H9 (cell line): ENCODE results near the gene DHRS9. TPM values are rescaled to one million over a fixed set of nuclear protein-coding genes. Genes with fewer than 3 reads are reported as not detected.

Experiments
- DNase-seq: peaks from one replicate; pipeline ENCODE4 v3.0.0-alpha.2; 2017
- H2AFZ ChIP-seq: one replicate; pipeline ENCODE4 v1.6.1; 2013; ENCODE audit warnings: mild to moderate bottlenecking, low read length, control low read depth, moderate library complexity
- H2AK5ac ChIP-seq: 2 replicates; pipeline ENCODE4 v1.6.1; 2013; ENCODE audit warnings: low read length, control low read depth, mixed read lengths; ENCODE audit not compliant: insufficient read length
- H2BK120ac ChIP-seq: one replicate; pipeline ENCODE4 v1.6.1; 2013; ENCODE audit warnings: low read depth, mild to moderate bottlenecking, low read length, control low read depth, inconsistent platforms; ENCODE audit not compliant: poor library complexity, severe bottlenecking
- H2BK12ac ChIP-seq: 2 replicates; pipeline ENCODE4 v1.6.1; 2013; ENCODE audit warnings: low read length, control low read depth, mixed read lengths, low read depth; ENCODE audit not compliant: insufficient read length
- H2BK15ac ChIP-seq: 2 replicates; pipeline ENCODE4 v1.6.1; 2013; ENCODE audit warnings: low read depth, low read length, control low read depth
- H2BK20ac ChIP-seq: one replicate; pipeline ENCODE4 v1.6.1; 2013; ENCODE audit warnings: low read depth, mild to moderate bottlenecking, low read length, control low read depth, inconsistent platforms; ENCODE audit not compliant: poor library complexity, severe bottlenecking
- H2BK5ac ChIP-seq: 2 replicates; pipeline ENCODE4 v1.6.1; 2013; ENCODE audit warnings: low read length, control low read depth, mixed read lengths; ENCODE audit not compliant: insufficient read length
- H3K14ac ChIP-seq: 2 replicates; pipeline ENCODE4 v1.6.1; 2013; ENCODE audit warnings: low read length, control low read depth; ENCODE audit not compliant: insufficient read depth
- H3K18ac ChIP-seq: 2 replicates; pipeline ENCODE4 v1.6.1; 2013; ENCODE audit warnings: low read depth, mild to moderate bottlenecking, mixed read lengths, low read length, control low read depth; ENCODE audit not compliant: insufficient read length
- H3K23ac ChIP-seq: 2 replicates; pipeline ENCODE4 v1.6.1; 2013; ENCODE audit warnings: low read length, control low read depth, mixed read lengths, low read depth; ENCODE audit not compliant: insufficient read length
- H3K23me2 ChIP-seq: 2 replicates; pipeline ENCODE4 v1.6.1; 2013; ENCODE audit warnings: low read depth, mild to moderate bottlenecking, mixed read lengths, low read length, control low read depth; ENCODE audit not compliant: insufficient read length, poor library complexity, severe bottlenecking
- H3K27ac ChIP-seq: 2 replicates; pipeline ENCODE4 v1.5.1; 2013; ENCODE audit warnings: low read length, control low read depth, mixed read lengths, low read depth; ENCODE audit not compliant: insufficient read length
- H3K27me3 ChIP-seq: 2 replicates; pipeline ENCODE4 v1.6.1; 2013; ENCODE audit warnings: low read length, control low read depth, inconsistent platforms; ENCODE audit not compliant: insufficient read depth
- H3K4ac ChIP-seq: 2 replicates; pipeline ENCODE4 v1.6.1; 2013; ENCODE audit warnings: low read depth, mild to moderate bottlenecking, control low read depth, inconsistent platforms, low read length, moderate library complexity
- H3K4me1 ChIP-seq: 2 replicates; pipeline ENCODE4 v1.6.1; 2013; ENCODE audit warnings: low read length, control low read depth, inconsistent platforms; ENCODE audit not compliant: insufficient read depth
- H3K4me2 ChIP-seq: 2 replicates; pipeline ENCODE4 v1.6.1; 2013; ENCODE audit warnings: low read length, control low read depth, mixed read lengths; ENCODE audit not compliant: insufficient read length, insufficient read depth
- H3K56ac ChIP-seq: 2 replicates; pipeline ENCODE4 v1.6.1; 2013; ENCODE audit warnings: low read depth, mild to moderate bottlenecking, mixed read lengths, low read length, control low read depth; ENCODE audit not compliant: insufficient read length
- H3K79me1 ChIP-seq: 2 replicates; pipeline ENCODE4 v1.6.1; 2013; ENCODE audit warnings: low read depth, mild to moderate bottlenecking, moderate library complexity, low read length, control low read depth, inconsistent platforms; ENCODE audit not compliant: insufficient read depth, poor library complexity, severe bottlenecking
- H3K79me2 ChIP-seq: 2 replicates; pipeline ENCODE4 v1.6.1; 2013; ENCODE audit warnings: low read length, control low read depth, inconsistent platforms; ENCODE audit not compliant: insufficient read depth
- H3K9ac ChIP-seq: 2 replicates; pipeline ENCODE4 v1.6.1; 2013; ENCODE audit warnings: low read length, control low read depth, mixed read lengths; ENCODE audit not compliant: insufficient read length; ENCODE audit errors: extremely low read depth
- H3K9me3 ChIP-seq: one replicate; pipeline ENCODE4 v1.6.1; 2013; ENCODE audit warnings: low read depth, low read length, inconsistent platforms; ENCODE audit not compliant: control insufficient read depth
- H3T11ph ChIP-seq: one replicate; pipeline ENCODE4 v1.6.1; 2013; ENCODE audit warnings: mild to moderate bottlenecking, low read length, control low read depth, inconsistent platforms
- H4K20me1 ChIP-seq: one replicate; pipeline ENCODE4 v1.6.1; 2013; ENCODE audit not compliant: control insufficient read depth, insufficient read length, insufficient read depth
- H4K5ac ChIP-seq: 2 replicates; pipeline ENCODE4 v1.6.1; 2013; ENCODE audit warnings: low read depth, mild to moderate bottlenecking, mixed read lengths, low read length, control low read depth; ENCODE audit not compliant: insufficient read length
- H4K8ac ChIP-seq: replicated peaks from 2 replicates; pipeline ENCODE4 v1.6.1; 2013; ENCODE audit warnings: low read length, control low read depth, mixed read lengths, low read depth; ENCODE audit not compliant: insufficient read length
- H4K91ac ChIP-seq: 2 replicates; pipeline ENCODE4 v1.6.1; 2013; ENCODE audit warnings: low read depth, mild to moderate bottlenecking, moderate library complexity, mixed read lengths, low read length, control low read depth; ENCODE audit not compliant: insufficient read length
- H3K27ac Mint-ChIP-seq, 3 experiments: 2 replicates in 2 of 3; 3 replicates in 1 of 3; pipeline ENCODE4 v1.8.0; 2020 to 2021; ENCODE audit warnings: mixed read lengths in 3 of 3, mild to moderate bottlenecking in 1 of 3, moderate library complexity in 1 of 3
- H3K27me3 Mint-ChIP-seq: 2 replicates; pipeline ENCODE4 v1.8.0; 2021; ENCODE audit warnings: low read depth, mild to moderate bottlenecking, moderate library complexity, mixed read lengths
- H3K36me3 Mint-ChIP-seq, 3 experiments: 2 replicates in 2 of 3; 3 replicates in 1 of 3; pipeline ENCODE4 v1.8.0; 2020 to 2021; ENCODE audit warnings: low read depth in 3 of 3, mixed read lengths in 3 of 3; ENCODE audit not compliant: insufficient read depth in 1 of 3
- H3K4me1 Mint-ChIP-seq, 2 experiments: 2 replicates each; pipeline ENCODE4 v1.8.0; 2020; ENCODE audit warnings: mixed read lengths in 2 of 2
- H3K4me3 Mint-ChIP-seq, 2 experiments: 2 replicates in 1 of 2; 3 replicates in 1 of 2; pipeline ENCODE4 v1.8.0; 2020 to 2021; ENCODE audit warnings: mild to moderate bottlenecking in 2 of 2, mixed read lengths in 2 of 2, moderate library complexity in 1 of 2
- H3K9me3 Mint-ChIP-seq, 2 experiments: 2 replicates in 1 of 2; 3 replicates in 1 of 2; pipeline ENCODE4 v1.8.0; 2020; ENCODE audit warnings: mild to moderate bottlenecking in 2 of 2, mixed read lengths in 2 of 2, moderate library complexity in 1 of 2
- WGBS: extraction: QIAGEN DNeasy Blood & Tissue Kit; methylation state at CpG from one replicate; pipeline ENCODE4 v1.1.7; 2013; ENCODE audit warnings: missing lambda C conversion rate, low lambda C conversion rate, mixed read lengths; ENCODE audit not compliant: insufficient read length; ENCODE audit errors: extremely low coverage; 5-methylcytosine and 5-hydroxymethylcytosine counted together
- total RNA-seq: library from RNA; stranded (reverse); gene quantifications from 2 replicates; pipeline ENCODE4 v1.2.1, GENCODE V29; 2021
- TF ChIP-seq, protein P1 (sequence below): fragments of 200-600 bp; sonication (generic); conservative IDR thresholded peaks from 3 replicates; pipeline ENCODE4 v1.8.0; 2021; ENCODE audit warnings: antibody characterized with exemption, mild to moderate bottlenecking

The DHRS9 gene
- total RNA-seq, 1 experiment from 2014 or later = not detected

GRCh38 chr2:169137924-169138323 lies 68.6 kb downstream of the DHRS9 start:
- Mint-ChIP-seq H3K36me3 (no peaks in the 10 kb centered on the region), H3K27ac (no peak overlapping the region), H3K4me3 (no peak overlapping the region), H3K9me3 (no peaks in the 10 kb centered on the region), H3K27me3 (no peaks in the 10 kb centered on the region; the same call in 1 of the 2 replicates), H3K4me1 (peaks cover 34 to 37% of the 10 kb centered on the region in 2 experiments)
- no peak overlapping the region for H4K8ac ChIP-seq
- no peaks in the 10 kb centered on the region for H3K79me1 ChIP-seq
- H3K4me2 ChIP-seq = no peak overlapping the region
- no peak overlapping the region for H3K9ac ChIP-seq
- no peak overlapping the region for H2BK15ac ChIP-seq
- H3K14ac ChIP-seq = no peak overlapping the region
- no peaks in the 10 kb centered on the region for H3K27me3 ChIP-seq
- no peaks in the 10 kb centered on the region for H3K23me2 ChIP-seq
- H3K4ac ChIP-seq = no peak overlapping the region
- H2AFZ ChIP-seq = no peak overlapping the region
- no peak overlapping the region for H4K91ac ChIP-seq
- TF ChIP-seq, protein P1, sequence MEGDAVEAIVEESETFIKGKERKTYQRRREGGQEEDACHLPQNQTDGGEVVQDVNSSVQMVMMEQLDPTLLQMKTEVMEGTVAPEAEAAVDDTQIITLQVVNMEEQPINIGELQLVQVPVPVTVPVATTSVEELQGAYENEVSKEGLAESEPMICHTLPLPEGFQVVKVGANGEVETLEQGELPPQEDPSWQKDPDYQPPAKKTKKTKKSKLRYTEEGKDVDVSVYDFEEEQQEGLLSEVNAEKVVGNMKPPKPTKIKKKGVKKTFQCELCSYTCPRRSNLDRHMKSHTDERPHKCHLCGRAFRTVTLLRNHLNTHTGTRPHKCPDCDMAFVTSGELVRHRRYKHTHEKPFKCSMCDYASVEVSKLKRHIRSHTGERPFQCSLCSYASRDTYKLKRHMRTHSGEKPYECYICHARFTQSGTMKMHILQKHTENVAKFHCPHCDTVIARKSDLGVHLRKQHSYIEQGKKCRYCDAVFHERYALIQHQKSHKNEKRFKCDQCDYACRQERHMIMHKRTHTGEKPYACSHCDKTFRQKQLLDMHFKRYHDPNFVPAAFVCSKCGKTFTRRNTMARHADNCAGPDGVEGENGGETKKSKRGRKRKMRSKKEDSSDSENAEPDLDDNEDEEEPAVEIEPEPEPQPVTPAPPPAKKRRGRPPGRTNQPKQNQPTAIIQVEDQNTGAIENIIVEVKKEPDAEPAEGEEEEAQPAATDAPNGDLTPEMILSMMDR = no peak
- no peak overlapping the region for H4K5ac ChIP-seq
- WGBS = no CpG with 5 or more reads among the region's 2 CpGs
- no peak overlapping the region for H2BK20ac ChIP-seq
- H3K23ac ChIP-seq = no peak overlapping the region
- no peak overlapping the region for H3K18ac ChIP-seq
- no peaks in the 10 kb centered on the region for H3K79me2 ChIP-seq
- no peak overlapping the region for H3T11ph ChIP-seq
- H3K56ac ChIP-seq = no peak overlapping the region
- no peak overlapping the region for H2BK5ac ChIP-seq
- H3K27ac ChIP-seq = no peak overlapping the region
- no peaks in the 10 kb centered on the region for H3K9me3 ChIP-seq
- H2BK120ac ChIP-seq = no peak overlapping the region
- no peak for DNase-seq
- no peak overlapping the region for H2AK5ac ChIP-seq
- no peak overlapping the region for H2BK12ac ChIP-seq
- H4K20me1 ChIP-seq = no peaks in the 10 kb centered on the region
- H3K4me1 ChIP-seq = peaks cover 2% of the 10 kb centered on the region; the same call in 1 of the 2 replicates
